GM18870 (cell line): ENCODE measurements around the gene MACROD2.

Experiments
- ATAC-seq: cut with Tn5 transposase; IDR thresholded peaks from one replicate; pipeline ENCODE4 v1.9.1; 2021; ENCODE audit warnings: moderate library complexity; ENCODE audit not compliant: unreplicated experiment

MACROD2 gene

DNA sequence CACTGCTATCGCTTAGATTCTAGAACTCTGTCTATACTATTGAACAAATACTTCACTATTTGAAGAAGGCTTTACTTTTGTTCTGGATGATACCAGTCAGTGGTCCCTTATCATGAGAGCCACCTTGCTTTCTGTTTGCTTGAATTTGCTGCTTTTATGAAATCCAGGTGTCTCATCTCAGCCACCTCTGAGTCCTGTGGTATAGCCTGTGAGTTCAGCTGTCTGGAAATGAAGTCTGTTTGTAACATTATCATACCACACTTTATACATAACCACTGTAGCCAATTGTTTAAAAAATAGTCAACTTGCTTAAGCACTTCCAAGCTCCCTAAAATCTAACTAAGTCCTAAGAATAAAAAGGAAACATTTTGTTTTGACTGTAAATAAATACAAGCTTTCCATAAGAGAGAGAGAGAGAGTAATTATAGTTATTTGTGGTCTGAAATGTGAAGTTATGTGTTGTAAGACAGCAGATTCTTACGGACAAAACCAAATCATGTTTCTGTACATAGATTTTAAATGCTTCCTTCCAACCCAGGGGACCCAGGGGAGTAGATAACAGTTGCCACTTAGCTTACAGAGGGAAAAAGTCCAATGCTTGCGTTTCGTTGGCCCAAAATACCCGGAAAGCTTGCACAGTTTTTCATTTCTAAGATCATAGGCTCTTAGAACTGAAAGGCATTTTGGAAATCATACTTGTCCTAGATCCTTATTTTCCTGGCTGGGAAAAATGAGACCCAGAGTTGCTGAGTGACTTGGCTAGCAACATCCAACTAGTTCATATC lies 1449.9 kb downstream of the MACROD2 start:
- ATAC-seq, result no peak

DNA sequence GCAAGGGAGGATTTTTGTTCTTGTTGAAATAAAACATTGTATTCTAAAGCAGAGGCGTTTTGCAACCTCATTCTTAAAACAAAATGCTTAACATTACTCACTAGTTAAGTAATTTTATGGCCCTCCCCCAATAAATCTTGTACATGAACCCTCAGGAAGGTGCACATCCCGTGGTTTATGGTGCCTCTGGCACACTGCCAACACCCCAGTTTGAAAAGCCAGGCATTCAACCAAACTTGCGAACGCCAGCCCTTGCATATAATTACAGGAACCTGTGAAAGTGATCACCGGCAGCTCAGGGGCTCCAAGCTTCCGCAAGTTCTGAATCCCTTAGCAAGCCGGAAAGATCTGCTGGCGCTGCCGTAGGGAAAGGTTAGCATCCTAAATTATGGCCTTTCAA lies 1451.1 kb downstream of the MACROD2 start:
- no peak for ATAC-seq

DNA sequence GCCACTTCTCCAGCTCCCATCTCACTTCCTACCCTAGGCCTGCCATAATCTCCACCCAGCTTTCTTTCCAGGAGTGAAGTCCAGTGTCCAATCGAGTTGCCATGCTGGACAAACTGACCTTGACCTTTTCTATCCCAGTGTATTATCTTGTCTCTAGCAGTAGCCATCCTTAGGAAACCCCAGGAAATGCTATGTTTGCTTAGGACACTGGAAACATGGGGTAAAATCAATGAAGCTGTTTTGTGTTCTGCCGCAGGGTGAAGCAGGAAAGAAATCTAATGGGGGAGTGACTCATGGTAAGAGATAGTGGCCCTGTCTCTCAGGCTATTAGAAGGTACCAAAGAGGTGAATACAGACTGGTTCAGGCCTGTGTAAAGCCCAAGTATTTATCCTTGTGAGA lies 1452.2 kb downstream of the MACROD2 start:
- no peak for ATAC-seq

GRCh38 chr20:15449061-15449460 lies 1453.7 kb downstream of the MACROD2 start:
- ATAC-seq, result no peak

DNA sequence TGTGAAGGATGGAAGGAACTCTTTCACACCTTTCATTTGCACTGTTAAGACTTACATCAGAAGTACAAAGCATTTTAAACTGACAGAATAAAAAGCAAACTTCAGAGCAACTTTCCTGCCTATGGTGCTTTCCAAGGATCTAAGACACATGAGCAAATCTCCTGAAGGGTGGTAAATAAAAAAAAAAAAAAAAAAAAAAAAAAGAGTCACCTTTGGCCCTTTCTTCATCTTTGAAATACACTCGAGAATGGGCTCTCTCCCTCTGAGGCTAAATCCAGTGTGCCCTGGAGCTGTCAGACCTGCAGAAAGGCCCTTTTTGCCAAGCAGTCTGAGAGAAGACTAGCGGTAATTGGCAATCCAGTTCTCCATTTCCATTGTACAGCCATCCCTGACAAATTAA lies 1455.9 kb downstream of the MACROD2 start:
- no peak for ATAC-seq

GRCh38 chr20:15455279-15455678 lies 1460.0 kb downstream of the MACROD2 start:
- no peak for ATAC-seq

- ATAC-seq, result no peak
Measured at GRCh38 chr20:15461938-15462337, 1466.6 kb downstream of the MACROD2 start.

DNA sequence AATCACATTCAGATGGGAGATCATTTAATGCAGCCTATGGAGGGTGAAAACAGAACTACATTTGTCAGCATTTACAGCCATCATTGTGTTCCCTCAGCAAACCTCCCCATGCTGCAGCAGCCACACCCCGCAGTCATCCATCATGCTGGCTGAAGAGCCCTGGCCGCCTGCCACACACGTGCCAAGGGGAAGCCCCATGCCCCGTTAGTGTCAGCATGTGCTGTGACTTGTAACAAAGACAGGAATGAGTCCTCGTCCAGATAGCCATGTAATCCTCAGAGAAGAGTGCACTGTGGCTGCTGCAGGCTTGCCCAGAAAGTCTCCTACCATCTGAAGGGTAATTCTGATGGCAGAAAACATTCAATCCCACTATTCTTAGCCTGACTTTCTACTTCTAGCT lies 1480.2 kb downstream of the MACROD2 start:
- ATAC-seq, result no peak

- no peak for ATAC-seq
Measured at GRCh38 chr20:15476186-15476585, 1480.9 kb downstream of the MACROD2 start.

GRCh38 chr20:15476781-15477180 lies 1481.5 kb downstream of the MACROD2 start:
- ATAC-seq, result no peak

DNA sequence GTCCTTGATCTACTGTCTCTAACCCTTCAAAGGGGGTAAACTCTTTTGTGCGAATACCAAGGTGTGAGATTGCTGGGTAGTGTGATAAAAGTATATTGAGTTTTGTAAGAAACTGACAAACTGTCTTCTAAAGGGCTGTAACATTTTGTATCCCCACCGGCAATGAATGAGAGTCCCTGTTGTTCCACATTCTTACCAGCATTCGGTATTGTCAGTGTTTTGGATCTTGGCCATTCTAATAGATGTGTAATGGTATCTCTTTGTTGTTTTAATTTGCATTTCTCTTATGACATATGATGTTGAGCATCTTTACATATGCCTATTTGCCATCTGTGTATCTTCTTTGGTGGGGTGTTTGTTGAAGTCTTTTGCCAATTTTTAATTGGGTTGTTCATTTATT lies 1487.2 kb downstream of the MACROD2 start:
- no peak for ATAC-seq

- ATAC-seq, result no peak
Measured at GRCh38 chr20:15485519-15485918, 1490.2 kb downstream of the MACROD2 start.

GRCh38 chr20:15487030-15487429 lies 1491.7 kb downstream of the MACROD2 start:
- ATAC-seq, result no peak

- ATAC-seq, result no peak
Measured at GRCh38 chr20:15487682-15488081, 1492.4 kb downstream of the MACROD2 start.

GRCh38 chr20:15491575-15491974 lies 1496.3 kb downstream of the MACROD2 start:
- no peak for ATAC-seq

GRCh38 chr20:15494851-15495250 lies 1499.5 kb downstream of the MACROD2 start:
- no peak for ATAC-seq

- ATAC-seq, result no peak
Measured at GRCh38 chr20:15496501-15497039, 1501.3 kb downstream of the MACROD2 start.

DNA sequence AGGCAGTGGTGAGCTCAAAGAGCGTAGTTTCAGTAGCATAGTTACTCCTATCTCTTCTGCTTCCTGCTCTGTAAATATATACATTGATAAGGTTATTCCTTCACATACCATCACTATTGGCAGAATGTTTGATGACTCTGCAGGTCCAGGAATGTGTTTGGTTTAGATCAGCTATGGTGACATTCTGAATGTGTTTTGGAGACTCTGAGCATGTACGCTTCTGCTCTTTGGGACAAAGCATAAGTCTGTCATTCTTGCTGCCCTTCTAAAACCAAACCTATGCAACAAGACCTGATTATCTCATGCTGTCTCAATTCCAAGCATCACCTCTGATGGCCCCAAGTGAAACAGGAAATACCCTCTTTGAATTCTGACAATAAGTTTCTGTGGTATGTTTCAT lies 1503.6 kb downstream of the MACROD2 start:
- no peak for ATAC-seq

- ATAC-seq, result no peak
Measured at GRCh38 chr20:15506311-15506710, 1511.0 kb downstream of the MACROD2 start.

GRCh38 chr20:15507151-15507550 lies 1511.8 kb downstream of the MACROD2 start:
- no peak for ATAC-seq

GRCh38 chr20:15511551-15511950 lies 1516.2 kb downstream of the MACROD2 start:
- no peak for ATAC-seq

GRCh38 chr20:15512916-15513315 lies 1517.6 kb downstream of the MACROD2 start:
- ATAC-seq, result no peak

GRCh38 chr20:15515691-15516090 lies 1520.4 kb downstream of the MACROD2 start:
- no peak for ATAC-seq
